Trophoblast cell (in vitro differentiated cells and primary cell): Measurements from ENCODE around the gene ACACB.

ENCODE experiments used
- DNase-seq, 2 donors: peaks; one replicate each; pipeline ENCODE4 v3.0.0-alpha.2; 2016
- H2AFZ ChIP-seq: 2 replicates; pipeline ENCODE4 v1.6.1; 2013; ENCODE audit warnings: low read length, moderate library complexity, mild to moderate bottlenecking; ENCODE audit not compliant: insufficient read depth, poor library complexity
- H2AK5ac ChIP-seq: 2 replicates; pipeline ENCODE4 v1.6.1; 2013; ENCODE audit warnings: mild to moderate bottlenecking, low read length
- H2BK120ac ChIP-seq: 2 replicates; pipeline ENCODE4 v1.6.1; 2013; ENCODE audit warnings: low read length, mild to moderate bottlenecking, moderate library complexity; ENCODE audit not compliant: insufficient read depth, poor library complexity
- H2BK12ac ChIP-seq: 2 replicates; pipeline ENCODE4 v1.6.1; 2013; ENCODE audit warnings: mild to moderate bottlenecking, low read length, moderate library complexity
- H2BK5ac ChIP-seq: 2 replicates; pipeline ENCODE4 v1.6.1; 2013; ENCODE audit warnings: low read length, low read depth, moderate library complexity, mild to moderate bottlenecking; ENCODE audit not compliant: poor library complexity
- H3K14ac ChIP-seq: 2 replicates; pipeline ENCODE4 v1.6.1; 2013; ENCODE audit warnings: mild to moderate bottlenecking, low read length
- H3K18ac ChIP-seq: 2 replicates; pipeline ENCODE4 v1.6.1; 2013; ENCODE audit warnings: mild to moderate bottlenecking, low read length
- H3K23ac ChIP-seq: 2 replicates; pipeline ENCODE4 v1.6.1; 2013; ENCODE audit warnings: low read length
- H3K27ac ChIP-seq: 2 replicates; pipeline ENCODE4 v1.5.1; 2013; ENCODE audit warnings: low read depth, mild to moderate bottlenecking, inconsistent platforms, low read length, moderate library complexity
- H3K27me3 ChIP-seq: 2 replicates; pipeline ENCODE4 v1.6.1; 2013; ENCODE audit warnings: inconsistent platforms, mild to moderate bottlenecking, low read length, moderate library complexity; ENCODE audit not compliant: insufficient read depth
- H3K36me3 ChIP-seq, 2 experiments: 1 replicate in 1 of 2; 2 replicates in 1 of 2; pipeline ENCODE4 v1.6.1; 2013; ENCODE audit warnings: low read length in 2 of 2, mild to moderate bottlenecking in 2 of 2, moderate library complexity in 1 of 2; ENCODE audit not compliant: insufficient read depth in 2 of 2, control insufficient read depth in 1 of 2
- H3K4ac ChIP-seq: 2 replicates; pipeline ENCODE4 v1.6.1; 2013; ENCODE audit warnings: low read depth, mild to moderate bottlenecking, low read length, moderate library complexity
- H3K4me1 ChIP-seq, 2 experiments: 1 replicate in 1 of 2; 2 replicates in 1 of 2; pipeline ENCODE4 v1.6.1; 2013; ENCODE audit warnings: low read length in 2 of 2, mild to moderate bottlenecking in 2 of 2, moderate library complexity in 1 of 2; ENCODE audit not compliant: insufficient read depth in 2 of 2, control insufficient read depth in 1 of 2
- H3K4me2 ChIP-seq: 2 replicates; pipeline ENCODE4 v1.6.1; 2013; ENCODE audit warnings: inconsistent platforms, mild to moderate bottlenecking, low read length, moderate library complexity
- H3K4me3 ChIP-seq: 2 replicates; pipeline ENCODE4 v1.5.1; 2013; ENCODE audit warnings: mild to moderate bottlenecking, low read depth, low read length, inconsistent platforms
- H3K79me1 ChIP-seq: one replicate; pipeline ENCODE4 v1.6.1; 2013; ENCODE audit warnings: low read length
- H3K79me2 ChIP-seq: 2 replicates; pipeline ENCODE4 v1.6.1; 2013; ENCODE audit warnings: low read length, mild to moderate bottlenecking; ENCODE audit not compliant: control insufficient read depth, insufficient read depth, poor library complexity
- H3K9ac ChIP-seq: 2 replicates; pipeline ENCODE4 v1.6.1; 2013; ENCODE audit warnings: mild to moderate bottlenecking, low read length
- H3K9me3 ChIP-seq: 2 replicates; pipeline ENCODE4 v1.6.1; 2013; ENCODE audit warnings: low read depth, mild to moderate bottlenecking, control low read depth, inconsistent platforms, low read length; ENCODE audit not compliant: insufficient read depth
- H4K12ac ChIP-seq: 2 replicates; pipeline ENCODE4 v1.6.1; 2013; ENCODE audit warnings: low read depth, mild to moderate bottlenecking, low read length, moderate library complexity
- H4K8ac ChIP-seq: 2 replicates; pipeline ENCODE4 v1.6.1; 2013; ENCODE audit warnings: low read depth, mild to moderate bottlenecking, low read length, moderate library complexity
- H4K91ac ChIP-seq: one replicate; pipeline ENCODE4 v1.6.1; 2013; ENCODE audit warnings: low read depth, mild to moderate bottlenecking, low read length, moderate library complexity
- WGBS: extraction: QIAGEN DNeasy Blood & Tissue Kit; methylation state at CpG from one replicate; pipeline ENCODE4 v1.1.7; 2013; ENCODE audit warnings: missing lambda C conversion rate; ENCODE audit not compliant: insufficient read length, insufficient coverage; ENCODE audit errors: extremely low coverage; 5-methylcytosine and 5-hydroxymethylcytosine counted together

ACACB gene

DNA sequence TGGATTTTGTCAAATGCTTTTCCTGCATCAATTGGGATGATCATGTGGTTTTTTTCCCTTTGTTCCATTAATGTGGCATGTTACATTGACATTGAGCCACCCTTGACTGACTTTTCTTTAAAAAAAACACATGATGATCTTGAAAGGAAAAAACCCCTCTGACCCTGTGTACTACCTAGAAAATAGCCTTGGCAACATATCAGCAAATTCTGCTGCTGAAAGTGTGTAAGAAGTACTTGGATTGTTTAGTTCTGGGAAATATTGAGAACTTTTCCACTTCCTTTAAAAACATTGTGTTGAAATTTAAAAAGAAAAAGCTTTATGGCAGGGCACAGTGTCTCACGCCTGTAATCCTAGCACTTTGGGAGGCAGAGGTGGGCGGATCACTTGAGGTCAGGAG lies 20.7 kb downstream of the ACACB start:
- Histone ChIP-seq H3K4me1 (no peaks in the 10 kb centered on the region), H4K8ac (no peak overlapping the region), H2BK120ac (no peak overlapping the region), H3K4me2 (no peak overlapping the region), H2AK5ac (no peak overlapping the region), H3K4me3 (no peak overlapping the region), H3K27ac (no peak overlapping the region), H3K9ac (no peak overlapping the region), H3K4ac (no peak overlapping the region), H2AFZ (no peak overlapping the region), H3K9me3 (no peaks in the 10 kb centered on the region), H3K79me1 (no peaks in the 10 kb centered on the region), H4K91ac (no peak overlapping the region), H2BK5ac (no peak overlapping the region), H4K12ac (no peak overlapping the region), H2BK12ac (no peak overlapping the region), H3K27me3 (no peaks in the 10 kb centered on the region), H3K23ac (no peak overlapping the region), H3K79me2 (no peaks in the 10 kb centered on the region), H3K18ac (no peak overlapping the region), H3K14ac (no peak overlapping the region), H3K36me3 (no peaks in the 10 kb centered on the region)
- DNase-seq = no peak
- WGBS = no CpG with 5 or more reads among the region's 2 CpGs

DNA sequence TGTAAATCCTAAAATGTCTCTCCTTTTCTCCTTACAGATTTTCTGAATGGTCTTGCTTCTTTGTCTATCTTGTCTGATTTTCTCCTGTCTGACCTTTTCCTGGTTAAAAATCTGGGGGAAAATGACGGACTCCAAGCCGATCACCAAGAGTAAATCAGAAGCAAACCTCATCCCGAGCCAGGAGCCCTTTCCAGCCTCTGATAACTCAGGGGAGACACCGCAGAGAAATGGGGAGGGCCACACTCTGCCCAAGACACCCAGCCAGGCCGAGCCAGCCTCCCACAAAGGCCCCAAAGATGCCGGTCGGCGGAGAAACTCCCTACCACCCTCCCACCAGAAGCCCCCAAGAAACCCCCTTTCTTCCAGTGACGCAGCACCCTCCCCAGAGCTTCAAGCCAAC lies 23.0 kb downstream of the ACACB start:
- Histone ChIP-seq H3K14ac (no peak overlapping the region), H3K36me3 (no peaks in the 10 kb centered on the region), H2BK12ac (no peak overlapping the region), H2AFZ (no peak overlapping the region), H3K9me3 (no peaks in the 10 kb centered on the region), H2AK5ac (no peak overlapping the region), H2BK5ac (no peak overlapping the region), H3K27ac (no peak overlapping the region), H4K91ac (no peak overlapping the region), H4K12ac (no peak overlapping the region), H4K8ac (no peak overlapping the region), H3K23ac (no peak overlapping the region), H3K4me3 (no peak overlapping the region), H3K4ac (no peak overlapping the region), H3K9ac (no peak overlapping the region), H3K79me1 (no peaks in the 10 kb centered on the region), H3K27me3 (no peaks in the 10 kb centered on the region), H3K18ac (no peak overlapping the region), H3K4me1 (no peaks in the 10 kb centered on the region), H2BK120ac (no peak overlapping the region), H3K79me2 (no peaks in the 10 kb centered on the region), H3K4me2 (no peak overlapping the region)
- no CpG with 5 or more reads among the region's 9 CpGs for WGBS
- no peak for DNase-seq

DNA sequence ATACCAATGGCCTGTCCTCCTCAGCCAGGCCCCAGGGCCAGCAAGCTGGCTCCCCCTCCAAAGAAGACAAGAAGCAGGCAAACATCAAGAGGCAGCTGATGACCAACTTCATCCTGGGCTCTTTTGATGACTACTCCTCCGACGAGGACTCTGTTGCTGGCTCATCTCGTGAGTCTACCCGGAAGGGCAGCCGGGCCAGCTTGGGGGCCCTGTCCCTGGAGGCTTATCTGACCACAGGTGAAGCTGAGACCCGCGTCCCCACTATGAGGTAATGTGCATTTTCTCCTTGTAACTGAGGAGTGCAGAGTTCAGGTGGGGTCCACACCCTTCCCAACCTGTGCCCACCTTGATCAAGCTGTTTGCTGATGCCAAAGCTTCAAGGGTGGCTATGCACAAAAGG lies 23.4 kb downstream of the ACACB start:
- no peak overlapping the region for H3K18ac ChIP-seq
- no peaks in the 10 kb centered on the region for H3K27me3 ChIP-seq
- H2AK5ac ChIP-seq = no peak overlapping the region
- H3K23ac ChIP-seq = no peak overlapping the region
- H3K4me2 ChIP-seq = no peak overlapping the region
- no peaks in the 10 kb centered on the region for H3K9me3 ChIP-seq
- no CpG with 5 or more reads among the region's 7 CpGs for WGBS
- H4K8ac ChIP-seq = no peak overlapping the region
- H3K14ac ChIP-seq = no peak overlapping the region
- H3K27ac ChIP-seq = no peak overlapping the region
- no peak overlapping the region for H2AFZ ChIP-seq
- H3K4me3 ChIP-seq = no peak overlapping the region
- H3K36me3 ChIP-seq = no peaks in the 10 kb centered on the region
- H2BK5ac ChIP-seq = no peak overlapping the region
- no peak overlapping the region for H4K12ac ChIP-seq
- H3K4ac ChIP-seq = no peak overlapping the region
- no peak overlapping the region for H4K91ac ChIP-seq
- no peaks in the 10 kb centered on the region for H3K79me2 ChIP-seq
- no peaks in the 10 kb centered on the region for H3K4me1 ChIP-seq
- no peak overlapping the region for H2BK120ac ChIP-seq
- no peak overlapping the region for H3K9ac ChIP-seq
- no peak for DNase-seq
- H2BK12ac ChIP-seq = no peak overlapping the region
- no peaks in the 10 kb centered on the region for H3K79me1 ChIP-seq

DNA sequence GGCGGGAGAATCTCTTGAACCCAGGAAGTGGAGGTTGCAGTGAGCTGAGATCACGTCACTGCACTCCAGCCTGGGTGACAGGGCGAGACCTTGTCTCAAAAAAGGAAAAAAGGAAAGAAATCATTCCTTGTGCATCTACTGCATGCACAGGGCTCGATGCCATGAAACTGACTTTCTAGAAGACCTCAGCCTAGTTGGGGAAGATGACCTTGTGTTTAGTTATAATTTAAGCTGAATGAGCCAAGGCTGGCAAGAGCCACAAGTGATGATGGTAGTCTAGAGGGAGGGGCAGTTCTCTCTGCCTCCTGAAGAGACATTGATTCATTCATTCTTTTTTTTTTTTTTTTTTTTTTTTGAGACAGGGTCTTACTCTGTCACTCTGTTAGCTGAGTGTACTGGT lies 24.2 kb downstream of the ACACB start:
- WGBS = no CpG with 5 or more reads among the region's 4 CpGs
- Histone ChIP-seq H2BK12ac (no peak overlapping the region), H3K4me3 (no peak overlapping the region), H3K9ac (no peak overlapping the region), H2BK5ac (no peak overlapping the region), H3K27ac (no peak overlapping the region), H4K91ac (no peak overlapping the region), H3K4ac (no peak overlapping the region), H4K8ac (no peak overlapping the region), H3K27me3 (no peaks in the 10 kb centered on the region), H2AFZ (no peak overlapping the region), H3K36me3 (no peaks in the 10 kb centered on the region), H3K4me2 (no peak overlapping the region), H3K23ac (no peak overlapping the region), H3K14ac (no peak overlapping the region), H3K79me2 (no peaks in the 10 kb centered on the region), H4K12ac (no peak overlapping the region), H3K79me1 (no peaks in the 10 kb centered on the region), H3K9me3 (no peaks in the 10 kb centered on the region), H2BK120ac (no peak overlapping the region), H3K18ac (no peak overlapping the region), H3K4me1 (no peaks in the 10 kb centered on the region), H2AK5ac (no peak overlapping the region)
- no peak for DNase-seq
